MM.1S (cell line): Measurements from ENCODE around the gene KDM7A.

Source experiments
- DNase-seq: peaks from one replicate; pipeline ENCODE4 v3.0.0-alpha.2; 2015
- H2AFZ ChIP-seq: fragments of 300-600 bp; sonication (generic); 2 replicates; pipeline ENCODE4 v1.6.0; 2016; ENCODE audit warnings: antibody characterized with exemption, low read length
- H3F3A ChIP-seq: fragments of 300-600 bp; sonication (generic); 2 replicates; pipeline ENCODE4 v1.6.1; 2016; ENCODE audit warnings: mild to moderate bottlenecking, antibody characterized with exemption, low read length, moderate library complexity, mixed read lengths; ENCODE audit not compliant: insufficient read depth
- H3K27ac ChIP-seq: fragments of 300-600 bp; sonication (generic); 2 replicates; pipeline ENCODE4 v1.5.1; 2016; ENCODE audit warnings: mild to moderate bottlenecking, low read length
- H3K27me3 ChIP-seq: fragments of 300-600 bp; sonication (generic); replicated peaks from 2 replicates; pipeline ENCODE4 v1.6.0; 2016; ENCODE audit warnings: low read length; ENCODE audit not compliant: insufficient read depth
- H3K36me3 ChIP-seq: fragments of 300-600 bp; sonication (generic); replicated peaks from 2 replicates; pipeline ENCODE4 v1.6.1; 2016; ENCODE audit warnings: mild to moderate bottlenecking, low read length, mixed read lengths; ENCODE audit not compliant: insufficient read depth
- H3K4me1 ChIP-seq: fragments of 300-600 bp; sonication (generic); 2 replicates; pipeline ENCODE4 v1.6.1; 2016; ENCODE audit warnings: low read length, mixed read lengths
- H3K4me2 ChIP-seq: fragments of 300-600 bp; sonication (generic); 2 replicates; pipeline ENCODE4 v1.6.0; 2016; ENCODE audit warnings: low read depth, low read length
- H3K4me3 ChIP-seq: fragments of 300-600 bp; sonication (generic); 2 replicates; pipeline ENCODE4 v1.5.1; 2016; ENCODE audit warnings: low read length, mixed read lengths
- H3K79me2 ChIP-seq: fragments of 300-600 bp; sonication (generic); 2 replicates; pipeline ENCODE4 v1.6.1; 2016; ENCODE audit warnings: mixed run types, low read length, mixed read lengths
- H3K9ac ChIP-seq: fragments of 300-600 bp; sonication (generic); 2 replicates; pipeline ENCODE4 v1.6.1; 2016; ENCODE audit warnings: low read length, mixed read lengths
- H3K9me2 ChIP-seq: fragments of 300-600 bp; sonication (generic); replicated peaks from 2 replicates; pipeline ENCODE4 v1.6.1; 2016; ENCODE audit warnings: mild to moderate bottlenecking, low read length, mixed read lengths; ENCODE audit not compliant: insufficient read depth
- H3K9me3 ChIP-seq: fragments of 300-600 bp; sonication (generic); replicated peaks from 2 replicates; pipeline ENCODE4 v1.6.1; 2016; ENCODE audit warnings: mild to moderate bottlenecking, low read length, mixed read lengths; ENCODE audit not compliant: insufficient read depth
- H4K20me1 ChIP-seq: fragments of 300-600 bp; sonication (generic); 2 replicates; pipeline ENCODE4 v1.6.1; 2016; ENCODE audit warnings: mild to moderate bottlenecking, low read length, moderate library complexity, mixed read lengths; ENCODE audit not compliant: insufficient read depth
- EZH2 ChIP-seq: fragments of 300-600 bp; sonication (generic); optimal IDR thresholded peaks from 2 replicates; pipeline ENCODE3; 2017; ENCODE audit warnings: low read depth, mild to moderate bottlenecking, antibody characterized with exemption, low read length, mixed read lengths
- EZH2phosphoT487 ChIP-seq: fragments of 300-600 bp; sonication (generic); IDR thresholded peaks from 2 replicates; pipeline ENCODE4 v1.6.1; 2018; ENCODE audit warnings: antibody characterized with exemption, low read length
- TF ChIP-seq, protein P1 (sequence below): fragments of 300-600 bp; sonication (generic); IDR thresholded peaks from 2 replicates; pipeline ENCODE4 v1.5.1; 2016; ENCODE audit warnings: antibody characterized with exemption, low read length, mixed read lengths

The KDM7A gene

GRCh38 chr7:140049339-140050024 lies 127.3 kb downstream of the KDM7A start:
- no peak for TF ChIP-seq EZH2phosphoT487
- TF ChIP-seq, protein P1, sequence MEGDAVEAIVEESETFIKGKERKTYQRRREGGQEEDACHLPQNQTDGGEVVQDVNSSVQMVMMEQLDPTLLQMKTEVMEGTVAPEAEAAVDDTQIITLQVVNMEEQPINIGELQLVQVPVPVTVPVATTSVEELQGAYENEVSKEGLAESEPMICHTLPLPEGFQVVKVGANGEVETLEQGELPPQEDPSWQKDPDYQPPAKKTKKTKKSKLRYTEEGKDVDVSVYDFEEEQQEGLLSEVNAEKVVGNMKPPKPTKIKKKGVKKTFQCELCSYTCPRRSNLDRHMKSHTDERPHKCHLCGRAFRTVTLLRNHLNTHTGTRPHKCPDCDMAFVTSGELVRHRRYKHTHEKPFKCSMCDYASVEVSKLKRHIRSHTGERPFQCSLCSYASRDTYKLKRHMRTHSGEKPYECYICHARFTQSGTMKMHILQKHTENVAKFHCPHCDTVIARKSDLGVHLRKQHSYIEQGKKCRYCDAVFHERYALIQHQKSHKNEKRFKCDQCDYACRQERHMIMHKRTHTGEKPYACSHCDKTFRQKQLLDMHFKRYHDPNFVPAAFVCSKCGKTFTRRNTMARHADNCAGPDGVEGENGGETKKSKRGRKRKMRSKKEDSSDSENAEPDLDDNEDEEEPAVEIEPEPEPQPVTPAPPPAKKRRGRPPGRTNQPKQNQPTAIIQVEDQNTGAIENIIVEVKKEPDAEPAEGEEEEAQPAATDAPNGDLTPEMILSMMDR, result no peak
- TF ChIP-seq EZH2, result no peak
- H3K4me2 ChIP-seq, result peak overlapping the region; percentile 32
- H3K9ac ChIP-seq, result no peak overlapping the region
- H3K27me3 ChIP-seq, result 0 out of 2 replicates have a peak, but pooled peaks cover 6% of the 10 kb centered on the region
- no peaks in the 10 kb centered on the region for H3K9me2 ChIP-seq
- no peaks in the 10 kb centered on the region for H3K9me3 ChIP-seq
- H3K36me3 ChIP-seq, result no peaks in the 10 kb centered on the region
- DNase-seq, result peak; percentile 76
- peaks cover 22% of the 10 kb centered on the region; the same call in 1 of the 2 replicates for H3F3A ChIP-seq
- H3K79me2 ChIP-seq, result no peaks in the 10 kb centered on the region
- H4K20me1 ChIP-seq, result no peaks in the 10 kb centered on the region
- H2AFZ ChIP-seq, result no peak overlapping the region
- H3K27ac ChIP-seq, result peak overlapping the region; percentile 5; the same call in 1 of the 2 replicates
- peaks cover 30% of the 10 kb centered on the region for H3K4me1 ChIP-seq
- no peak overlapping the region for H3K4me3 ChIP-seq

DNA sequence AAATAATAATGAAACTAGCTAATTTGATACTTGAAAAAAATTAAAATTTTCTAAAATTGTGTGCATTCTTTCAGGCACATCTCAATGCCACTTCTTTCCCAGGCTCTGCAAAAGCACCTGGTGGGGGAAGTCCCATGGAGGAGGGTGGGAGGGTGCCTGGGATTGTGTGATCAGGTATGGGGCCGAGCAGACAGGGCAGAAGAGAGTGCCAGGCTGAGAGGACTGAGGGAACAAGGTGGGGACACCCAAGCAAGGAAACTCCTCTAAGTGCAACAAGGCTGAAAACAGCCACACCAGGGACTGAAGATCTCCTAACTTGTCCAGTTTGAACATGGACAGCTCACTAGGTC lies 127.8 kb downstream of the KDM7A start:
- Histone ChIP-seq H3K9me2 (no peaks in the 10 kb centered on the region), H3K4me1 (peaks cover 25% of the 10 kb centered on the region), H4K20me1 (no peaks in the 10 kb centered on the region), H3K9me3 (no peaks in the 10 kb centered on the region), H3K27ac (peak overlapping the region; percentile 5; the same call in 1 of the 2 replicates), H3K27me3 (0 out of 2 replicates have a peak, but pooled peaks cover 6% of the 10 kb centered on the region), H3K4me2 (peak overlapping the region; percentile 32; the same call in 1 of the 2 replicates), H3K36me3 (no peaks in the 10 kb centered on the region), H3K79me2 (no peaks in the 10 kb centered on the region), H2AFZ (no peak overlapping the region), H3K9ac (no peak overlapping the region), H3K4me3 (no peak overlapping the region), H3F3A (peaks cover 17% of the 10 kb centered on the region; the same call in 1 of the 2 replicates)
- TF ChIP-seq, protein P1, result no peak
- no peak for TF ChIP-seq EZH2phosphoT487
- TF ChIP-seq EZH2, result no peak
- no peak for DNase-seq

DNA sequence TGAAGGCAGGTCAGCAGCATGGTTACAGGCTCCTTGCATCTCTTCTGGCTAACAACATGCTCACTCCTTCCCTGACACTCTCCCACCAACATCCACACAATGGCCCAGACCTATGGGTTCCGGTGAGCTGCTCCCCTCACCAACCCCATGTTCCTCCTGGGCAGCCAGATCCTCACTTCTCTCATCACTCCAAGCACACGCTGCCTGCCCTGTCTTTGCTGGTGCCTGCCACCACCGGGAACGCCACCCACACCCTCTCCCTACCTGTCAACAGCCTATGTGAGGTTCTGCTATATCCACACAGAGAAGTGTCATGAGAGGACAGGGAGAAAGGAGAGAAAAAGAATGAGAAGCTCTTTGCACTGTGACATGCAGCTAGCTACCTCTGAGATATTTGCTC lies 128.6 kb downstream of the KDM7A start:
- no peak for DNase-seq
- Histone ChIP-seq H3K4me3 (no peak overlapping the region), H3K79me2 (no peaks in the 10 kb centered on the region), H3K27ac (no peak overlapping the region), H3K4me2 (no peak overlapping the region), H4K20me1 (no peaks in the 10 kb centered on the region), H3K27me3 (0 out of 2 replicates have a peak, but pooled peaks cover 6% of the 10 kb centered on the region), H3K4me1 (peaks cover 19% of the 10 kb centered on the region), H2AFZ (no peak overlapping the region), H3F3A (peaks cover 11% of the 10 kb centered on the region; the same call in 1 of the 2 replicates), H3K9ac (no peak overlapping the region), H3K9me2 (no peaks in the 10 kb centered on the region), H3K9me3 (no peaks in the 10 kb centered on the region), H3K36me3 (no peaks in the 10 kb centered on the region)
- TF ChIP-seq, protein P1, result no peak
- TF ChIP-seq EZH2 (no peak), EZH2phosphoT487 (no peak)
